HG03045 (cell line): ENCODE data around the gene HS3ST5.
"Not testable (repeated sequence)": the region's sequence is repeated elsewhere in the genome, so short reads cannot be mapped to it uniquely, and the experiment has no call there.

Source experiments
- ATAC-seq: cut with Tn5 transposase; IDR thresholded peaks from one replicate; pipeline ENCODE4 v1.9.1; 2021; ENCODE audit warnings: mild to moderate bottlenecking, moderate library complexity; ENCODE audit not compliant: unreplicated experiment

The HS3ST5 gene

GRCh38 chr6:114339706-114340105, 3.1 kb downstream of the HS3ST5 start:
- no peak for ATAC-seq

DNA sequence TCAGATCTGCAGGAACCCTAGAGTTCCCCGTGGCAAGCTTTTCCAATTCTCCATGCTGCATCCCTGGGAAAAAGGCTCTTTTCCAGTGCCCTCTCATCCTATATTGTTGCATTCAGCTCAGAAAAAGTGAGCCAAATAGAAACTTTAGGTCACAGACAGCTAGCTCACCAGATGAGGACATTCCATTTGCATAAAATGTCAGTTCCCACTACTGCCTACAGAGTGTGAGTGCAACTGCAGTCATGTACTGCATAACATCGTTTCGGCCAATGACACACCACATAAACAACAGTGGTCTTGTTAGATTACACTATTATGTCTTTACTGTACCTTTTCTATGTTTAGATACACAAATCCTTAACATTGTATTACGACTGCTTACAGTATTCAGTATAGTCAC, 8.6 kb downstream of the HS3ST5 start:
- ATAC-seq, result no peak

DNA sequence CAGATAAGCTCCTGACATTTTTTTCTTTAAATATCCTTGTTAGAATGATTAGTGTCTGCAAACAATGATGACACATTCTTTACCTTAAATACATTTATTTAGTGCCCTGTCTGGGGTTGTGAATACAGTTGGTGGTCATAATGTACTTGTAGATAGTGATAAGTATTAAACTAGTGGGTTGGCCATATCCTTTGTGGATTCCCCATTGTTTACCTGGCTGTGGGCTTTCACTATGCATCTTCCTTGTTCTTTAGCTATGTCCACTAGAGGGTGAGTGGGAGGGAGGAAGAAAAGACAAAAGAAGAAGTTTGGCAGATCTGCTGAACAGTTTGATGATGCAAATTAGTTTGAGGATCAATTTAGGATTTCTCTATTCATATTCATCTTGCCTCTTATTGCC, 15.7 kb downstream of the HS3ST5 start:
- no peak for ATAC-seq

DNA sequence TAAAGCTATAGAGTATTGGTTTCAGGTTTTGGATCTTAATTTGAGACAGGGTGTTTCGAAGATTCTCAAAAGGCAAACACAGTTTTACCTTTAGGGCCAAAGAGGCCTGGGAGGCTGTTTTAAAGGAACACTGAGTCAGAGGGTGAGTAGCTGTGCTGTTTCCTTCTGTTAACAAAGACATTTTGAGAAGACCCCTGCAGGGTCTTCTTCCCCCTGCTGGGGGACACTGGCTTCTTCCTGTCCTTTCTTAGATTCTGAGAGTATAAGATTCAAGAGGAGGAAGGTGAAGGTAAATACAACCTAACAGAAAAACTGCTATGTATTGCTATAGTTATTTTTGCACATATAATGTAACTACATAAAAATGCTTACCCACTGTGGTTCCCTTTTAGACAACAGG, 19.0 kb downstream of the HS3ST5 start:
- no peak for ATAC-seq

DNA sequence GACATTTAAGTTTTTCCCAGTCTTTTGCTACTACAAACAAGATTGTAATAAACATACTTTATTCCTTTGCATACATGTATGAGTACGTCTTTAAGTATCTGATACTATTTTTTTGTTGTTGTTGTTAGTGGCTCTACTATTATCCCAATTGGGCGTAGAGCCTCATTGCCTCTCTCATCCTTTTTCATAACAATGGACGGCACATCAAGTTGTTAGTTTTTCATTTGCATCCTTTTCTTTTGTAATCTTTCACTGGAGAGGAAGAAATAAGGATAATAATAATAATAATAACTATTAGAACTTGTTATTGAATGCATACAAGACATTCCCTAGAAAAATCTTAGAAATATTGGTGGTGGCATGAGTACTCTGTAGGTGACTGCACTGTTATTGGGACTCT, 23.1 kb downstream of the HS3ST5 start:
- no peak for ATAC-seq

- no peak for ATAC-seq
Measured at GRCh38 chr6:114315831-114316595, 26.8 kb downstream of the HS3ST5 start.

DNA sequence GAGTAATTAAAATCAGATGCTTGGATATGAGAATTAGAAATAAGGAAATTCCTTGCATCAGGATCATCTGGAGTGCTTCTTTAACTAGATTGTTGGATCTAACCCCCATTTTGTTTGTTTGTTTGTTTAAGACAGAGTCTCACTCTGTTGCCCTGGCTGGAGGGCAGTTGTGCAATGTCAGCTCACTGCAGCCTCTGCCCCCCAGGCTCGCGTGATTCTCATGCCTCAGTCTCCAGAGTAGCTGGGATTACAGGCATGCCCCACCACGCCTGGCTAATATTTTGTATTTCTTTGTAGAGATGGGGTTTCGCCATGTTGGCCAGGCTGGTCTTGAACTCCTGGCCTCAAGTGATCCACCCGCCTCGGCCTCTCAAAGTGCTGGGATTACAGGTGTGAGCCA, 29.0 kb downstream of the HS3ST5 start:
- ATAC-seq, result not testable (repeated sequence)

DNA sequence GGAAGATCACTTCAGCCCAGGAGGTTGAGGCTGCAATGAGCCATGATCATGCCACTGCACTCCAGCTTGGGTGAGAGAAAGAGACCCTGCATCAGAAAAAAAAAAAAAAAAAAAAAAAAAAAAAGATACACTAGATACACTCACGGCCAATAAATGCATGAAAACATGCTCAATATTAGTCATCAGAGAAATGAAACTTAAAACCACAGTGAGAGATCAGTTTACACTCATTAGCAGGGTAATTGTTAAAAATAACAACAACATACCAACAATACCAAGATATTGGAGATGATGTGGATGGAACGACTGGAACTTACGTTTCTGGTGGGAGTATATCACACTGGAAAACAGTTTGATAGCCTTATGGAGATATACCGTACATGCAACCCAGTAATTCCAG, 29.9 kb downstream of the HS3ST5 start:
- no peak for ATAC-seq

DNA sequence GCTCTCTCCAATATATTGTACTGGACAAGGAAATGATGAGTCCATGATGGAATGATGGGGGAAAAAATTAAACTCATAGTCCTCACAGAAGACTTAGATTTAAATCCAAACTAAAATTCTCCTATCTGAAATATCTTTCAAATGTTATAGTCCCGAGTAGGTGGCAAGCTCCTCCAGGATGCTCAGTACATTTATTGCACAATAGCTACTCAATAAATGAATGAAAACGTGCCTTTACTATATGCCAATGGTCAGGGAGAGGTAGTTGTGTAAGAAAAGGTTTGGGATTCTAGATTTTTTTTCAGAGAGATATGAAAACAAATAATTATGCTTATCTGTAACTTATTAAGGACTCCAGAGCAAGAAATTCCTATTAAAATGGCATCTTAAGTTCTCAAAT, 32.8 kb downstream of the HS3ST5 start:
- ATAC-seq, result no peak

- ATAC-seq, result no peak
Measured at GRCh38 chr6:114304304-114304887, 38.4 kb downstream of the HS3ST5 start.

GRCh38 chr6:114301596-114302219, 41.1 kb downstream of the HS3ST5 start:
- ATAC-seq, result no peak

- ATAC-seq, result no peak
Measured at GRCh38 chr6:114297135-114297534, 45.7 kb downstream of the HS3ST5 start.

DNA sequence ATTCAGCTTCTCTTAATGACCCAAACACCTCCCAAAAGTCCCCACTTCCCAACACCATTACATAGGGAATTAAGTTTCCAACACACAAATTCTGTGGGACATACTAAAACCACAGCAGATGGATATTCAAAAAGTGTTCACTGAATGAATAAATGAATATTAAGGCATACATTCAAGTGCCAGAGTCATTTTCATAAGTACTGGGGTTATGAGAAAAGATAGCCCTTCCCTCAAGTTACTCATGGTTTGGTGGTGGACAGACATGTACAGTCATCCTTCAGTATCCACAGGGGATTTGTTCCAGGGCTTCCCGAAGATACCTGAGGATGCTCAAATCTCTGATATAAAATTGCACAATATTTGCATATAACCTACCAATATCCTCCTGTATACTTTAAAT, 50.4 kb downstream of the HS3ST5 start:
- no peak for ATAC-seq

DNA sequence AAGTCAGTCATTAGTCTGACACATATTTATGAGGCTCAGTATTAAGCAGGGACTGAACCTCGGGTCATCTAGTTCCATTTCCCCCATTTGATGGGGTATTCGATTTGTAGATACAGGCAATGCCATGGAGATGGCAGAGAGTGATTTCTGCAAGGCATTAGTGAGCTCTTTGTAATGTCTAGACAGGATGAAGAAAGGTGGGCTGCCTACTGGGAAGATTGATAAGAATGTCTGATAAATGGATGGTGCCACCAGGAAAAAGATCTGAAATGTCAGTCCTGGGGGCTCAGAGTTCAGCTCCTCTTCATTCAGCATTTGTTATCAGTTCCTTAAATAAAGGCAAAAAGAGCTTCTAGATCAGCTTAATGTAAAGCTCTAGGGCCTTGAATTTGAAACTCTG, 51.4 kb downstream of the HS3ST5 start:
- ATAC-seq, result no peak

DNA sequence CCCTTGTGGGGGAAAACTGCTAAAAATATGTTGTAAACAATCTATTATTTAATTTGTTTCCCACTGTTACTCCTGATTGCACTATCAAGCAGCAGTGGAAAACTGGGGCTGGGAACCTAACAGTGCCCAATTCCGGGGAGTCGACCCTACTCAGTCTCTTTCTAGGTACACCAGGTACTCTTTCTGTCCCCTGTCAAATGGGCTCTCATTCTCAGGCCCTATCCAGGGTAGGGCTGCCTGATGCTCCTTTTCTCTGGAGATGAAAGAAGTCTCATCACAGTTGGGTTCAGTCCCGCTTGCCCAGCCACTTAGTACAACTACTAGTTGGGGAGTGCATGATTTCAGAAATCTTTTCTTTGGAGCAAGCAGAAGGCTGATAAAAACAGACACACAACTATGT, 52.0 kb downstream of the HS3ST5 start:
- no peak for ATAC-seq

DNA sequence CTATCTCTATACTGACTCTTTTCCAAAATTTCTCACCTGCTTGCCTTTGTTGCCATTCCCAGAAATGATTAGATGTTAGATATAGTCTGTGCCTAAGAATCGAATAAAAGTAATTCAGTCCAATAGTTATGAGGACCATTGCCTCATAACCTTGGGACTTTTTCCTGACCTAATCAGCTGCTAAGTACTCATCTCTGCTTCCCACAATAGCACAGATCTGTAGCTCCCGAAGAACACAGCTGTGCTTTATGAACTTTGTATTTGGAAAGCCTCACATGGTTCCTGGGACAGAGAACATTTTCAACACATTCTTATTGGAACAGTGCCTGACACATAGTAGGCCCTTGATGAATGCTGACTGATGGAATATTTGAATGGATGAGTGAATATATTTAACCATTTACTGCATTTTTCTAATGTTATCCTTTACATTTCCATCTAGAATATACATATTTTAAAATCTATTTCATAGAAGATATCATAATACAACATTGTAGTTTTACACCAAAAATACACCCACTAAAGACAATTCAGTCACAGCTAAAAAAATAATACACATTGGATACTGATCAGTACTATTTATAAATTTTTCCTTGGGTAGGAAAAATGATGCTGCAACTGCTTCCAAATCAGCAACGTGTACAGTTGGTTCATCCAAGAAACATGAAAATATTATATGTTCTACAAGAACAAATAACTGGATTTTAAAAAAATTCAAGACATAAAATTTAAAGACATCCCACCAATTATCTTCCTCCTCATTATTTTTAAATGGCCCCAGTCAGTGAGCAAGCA, 53.9 kb downstream of the HS3ST5 start:
- ATAC-seq, result no peak

GRCh38 chr6:114287461-114287860, 55.4 kb downstream of the HS3ST5 start:
- no peak for ATAC-seq

GRCh38 chr6:114286211-114286610, 56.6 kb downstream of the HS3ST5 start:
- ATAC-seq, result no peak

DNA sequence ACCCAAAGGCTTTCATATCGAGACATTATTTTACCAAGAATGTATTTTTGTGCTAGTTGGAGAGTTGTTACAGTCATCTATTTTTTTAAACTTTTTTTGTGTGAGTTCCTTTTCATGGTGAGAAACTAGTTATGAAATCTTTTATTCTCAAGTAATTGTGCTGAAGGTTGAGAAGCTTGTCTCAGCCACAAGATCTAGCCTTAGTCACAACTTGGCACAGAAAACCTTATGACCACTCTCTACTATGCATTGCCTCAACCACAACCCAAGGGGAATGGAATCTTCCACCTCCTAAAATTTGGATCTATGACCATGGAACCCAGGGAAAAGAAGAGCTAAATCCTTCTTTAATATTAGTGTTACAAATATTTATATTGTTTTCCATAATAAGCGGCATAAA, 58.5 kb downstream of the HS3ST5 start:
- no peak for ATAC-seq

DNA sequence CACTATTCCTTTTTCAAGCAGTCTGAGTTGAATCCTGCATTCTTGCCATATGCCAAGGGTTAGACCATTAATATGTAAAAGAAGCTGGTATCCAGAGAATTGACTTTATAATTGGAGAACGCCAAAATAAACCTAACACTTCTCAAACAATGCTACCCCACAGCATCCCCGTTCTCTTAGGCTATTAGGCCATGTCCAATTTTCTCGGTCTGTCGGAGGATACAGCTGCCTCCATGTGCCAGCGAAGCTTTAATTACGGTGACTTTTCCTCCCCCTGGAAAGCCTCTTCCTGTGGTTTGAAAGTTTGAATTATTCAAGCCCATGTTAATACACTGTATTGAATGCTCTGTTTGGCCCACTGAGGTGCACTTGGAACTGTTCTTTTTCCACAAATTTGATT, 60.5 kb downstream of the HS3ST5 start:
- no peak for ATAC-seq

GRCh38 chr6:114281496-114281895, 61.3 kb downstream of the HS3ST5 start:
- no peak for ATAC-seq
